OCI-LY3 (cell line): Measurements from ENCODE around the gene YPEL1.

ENCODE experiments used
- EZH2phosphoT487 ChIP-seq: fragments of 200-600 bp; shearing (Covaris generic); IDR thresholded peaks from 2 replicates; pipeline ENCODE4 v1.6.1; 2018; ENCODE audit warnings: antibody characterized with exemption, mixed run types, low read depth
- TF ChIP-seq, protein P1 (sequence below): fragments of 200-600, 300-600 bp; sonication (generic); IDR thresholded peaks from 2 replicates; pipeline ENCODE4 v1.5.1; 2014; ENCODE audit warnings: antibody characterized with exemption, low read length, low read depth

DNA sequence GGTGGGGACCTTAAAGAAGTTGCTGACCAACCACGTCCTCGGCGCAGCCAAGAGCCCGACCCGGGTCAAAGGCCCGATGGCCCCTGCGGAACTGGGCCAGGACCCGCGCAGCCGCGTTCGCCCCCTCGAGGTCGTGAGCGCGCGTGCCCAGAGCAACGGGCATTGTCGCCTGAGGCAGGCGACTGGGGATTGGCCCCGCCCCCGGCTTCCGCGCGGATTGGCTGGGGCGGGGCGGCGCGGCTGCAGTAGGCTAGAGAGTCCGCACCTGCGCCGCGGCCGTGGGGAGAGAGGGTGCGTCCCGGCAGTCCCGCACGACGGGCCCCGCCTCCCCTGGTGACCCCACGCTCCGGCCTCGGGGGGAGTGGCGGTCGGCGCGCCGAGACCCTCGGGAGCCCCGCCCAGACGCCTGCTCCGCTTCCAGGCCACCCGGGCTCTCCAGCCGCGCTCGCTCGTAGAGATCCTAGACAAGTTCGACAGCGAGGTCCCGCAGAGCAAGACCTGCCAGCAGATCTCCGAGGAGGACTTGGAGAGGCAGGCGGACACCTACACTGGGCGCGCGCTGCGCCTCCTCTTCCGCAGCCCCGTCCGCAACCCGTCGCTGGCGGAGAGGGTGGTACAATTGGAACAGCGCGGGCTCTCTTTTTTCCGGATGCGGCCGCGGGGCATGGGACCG, 78.1 kb downstream of the YPEL1 start:
- TF ChIP-seq, protein P1, sequence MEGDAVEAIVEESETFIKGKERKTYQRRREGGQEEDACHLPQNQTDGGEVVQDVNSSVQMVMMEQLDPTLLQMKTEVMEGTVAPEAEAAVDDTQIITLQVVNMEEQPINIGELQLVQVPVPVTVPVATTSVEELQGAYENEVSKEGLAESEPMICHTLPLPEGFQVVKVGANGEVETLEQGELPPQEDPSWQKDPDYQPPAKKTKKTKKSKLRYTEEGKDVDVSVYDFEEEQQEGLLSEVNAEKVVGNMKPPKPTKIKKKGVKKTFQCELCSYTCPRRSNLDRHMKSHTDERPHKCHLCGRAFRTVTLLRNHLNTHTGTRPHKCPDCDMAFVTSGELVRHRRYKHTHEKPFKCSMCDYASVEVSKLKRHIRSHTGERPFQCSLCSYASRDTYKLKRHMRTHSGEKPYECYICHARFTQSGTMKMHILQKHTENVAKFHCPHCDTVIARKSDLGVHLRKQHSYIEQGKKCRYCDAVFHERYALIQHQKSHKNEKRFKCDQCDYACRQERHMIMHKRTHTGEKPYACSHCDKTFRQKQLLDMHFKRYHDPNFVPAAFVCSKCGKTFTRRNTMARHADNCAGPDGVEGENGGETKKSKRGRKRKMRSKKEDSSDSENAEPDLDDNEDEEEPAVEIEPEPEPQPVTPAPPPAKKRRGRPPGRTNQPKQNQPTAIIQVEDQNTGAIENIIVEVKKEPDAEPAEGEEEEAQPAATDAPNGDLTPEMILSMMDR: no peak
- no peak for TF ChIP-seq EZH2phosphoT487
